Activated CD8-positive, alpha-beta memory T cell treated with anti-CD3 and anti-CD28 coated beads, Interleukin-2, amount 10 ng/mL, durations not matched to agents 7 days and 5 days (primary cell): ENCODE results near the gene NAA35. TPM values are rescaled to one million over a fixed set of nuclear protein-coding genes. Genes with fewer than 3 reads are reported as not detected.
"Not testable (repeated sequence)": the region's sequence is repeated elsewhere in the genome, so short reads cannot be mapped to it uniquely, and the experiment has no call there.

ENCODE experiments used
- ATAC-seq: fragments of 150-1000 bp; cut with Tn5 transposase; one replicate; pipeline ENCODE4 v1.10.0; 2021; ENCODE audit warnings: moderate library complexity
- CTCF ChIA-PET: fragments of 350-600 bp; sonication (Branson Sonifier 250); formaldehyde crosslinking; loops from one replicate; lab custom pipeline; 2021; ENCODE audit warnings: antibody characterized with exemption; lab: Charles Lee
- DNase-seq: peaks from one replicate; pipeline ENCODE4 v3.0.0-alpha.2; 2020
- H3K27ac Mint-ChIP-seq: one replicate; pipeline ENCODE4 v1.8.0; 2021; ENCODE audit warnings: mild to moderate bottlenecking, mixed read lengths
- H3K27me3 Mint-ChIP-seq: one replicate; pipeline ENCODE4 v1.8.0; 2021; ENCODE audit warnings: mixed read lengths
- H3K36me3 Mint-ChIP-seq: one replicate; pipeline ENCODE4 v1.8.0; 2021; ENCODE audit warnings: mild to moderate bottlenecking, mixed read lengths
- H3K4me1 Mint-ChIP-seq: one replicate; pipeline ENCODE4 v1.8.0; 2021; ENCODE audit warnings: mixed read lengths
- H3K4me3 Mint-ChIP-seq: one replicate; pipeline ENCODE4 v1.8.0; 2021; ENCODE audit warnings: mild to moderate bottlenecking, moderate library complexity, mixed read lengths
- H3K9me3 Mint-ChIP-seq: one replicate; pipeline ENCODE4 v1.8.0; 2022; ENCODE audit warnings: low read depth, mixed read lengths
- total RNA-seq, 2 experiments: library from RNA; stranded (reverse); gene quantifications; one replicate each; pipeline ENCODE4 v1.2.3, GENCODE V29; 2021

NAA35 gene
- total RNA-seq, 2 experiments from 2014 or later: 25.5 to 27.7 TPM

DNA sequence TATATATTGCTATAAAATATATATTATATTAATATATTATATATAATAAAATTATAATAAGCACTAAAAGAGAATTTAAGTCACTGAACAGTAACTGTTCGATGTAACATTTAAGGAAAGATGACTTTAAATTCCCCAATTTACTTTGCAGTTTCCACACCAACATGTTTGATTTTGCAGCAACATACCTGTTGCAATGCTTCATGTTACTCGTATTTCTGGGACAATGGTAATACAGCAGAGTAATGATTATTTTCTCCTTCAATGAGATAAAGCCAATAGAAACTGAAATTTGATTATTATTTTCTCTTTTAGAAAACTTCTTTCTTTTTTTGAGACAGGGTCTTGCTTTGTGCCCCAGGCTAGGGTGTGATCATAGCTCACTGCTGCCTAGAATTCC, 9.5 kb upstream of the NAA35 start:
- Mint-ChIP-seq H3K4me3 (no peak overlapping the region), H3K9me3 (no peaks in the 10 kb centered on the region), H3K4me1 (no peaks in the 10 kb centered on the region), H3K27me3 (peaks cover 19% of the 10 kb centered on the region), H3K36me3 (no peaks in the 10 kb centered on the region), H3K27ac (no peak overlapping the region)
- CTCF ChIA-PET: no interaction called here
- ATAC-seq (no peak), DNase-seq (no peak)

- H3K36me3 Mint-ChIP-seq, H3K27me3 Mint-ChIP-seq, DNase-seq, H3K9me3 Mint-ChIP-seq, H3K4me3 Mint-ChIP-seq, H3K27ac Mint-ChIP-seq, ATAC-seq, CTCF ChIA-PET: not testable (repeated sequence)
- H3K4me1 Mint-ChIP-seq: peaks cover 12% of the 10 kb centered on the region
Measured at GRCh38 chr9:85935950-85936349, 5.0 kb upstream of the NAA35 start.

- CTCF ChIA-PET: interaction anchor here (1.3 kb wide), 1 partner anchor 33 kb away, joined by 3 read pairs; no protein-coding TSS in a partner anchor
- Mint-ChIP-seq H3K4me3 (peak overlapping the region; percentile 88), H3K9me3 (no peaks in the 10 kb centered on the region), H3K36me3 (peaks cover 14% of the 10 kb centered on the region), H3K27ac (peak overlapping the region; percentile 86), H3K4me1 (peaks cover 22% of the 10 kb centered on the region), H3K27me3 (no peaks in the 10 kb centered on the region)
- ATAC-seq: no peak
- DNase-seq: no peak
Measured at GRCh38 chr9:85940275-85940831, 593 bp upstream of the NAA35 start.

- H3K27me3 Mint-ChIP-seq: no peaks in the 10 kb centered on the region
- CTCF ChIA-PET: interaction anchor here (1.0 to 1.1 kb wide), 2 partner anchors 10 to 20 kb away, joined by 3 to 5 read pairs; no protein-coding TSS in a partner anchor
- ATAC-seq (no peak), DNase-seq (no peak)
- peak overlapping the region; percentile 86 for H3K27ac Mint-ChIP-seq
- H3K9me3 Mint-ChIP-seq: no peaks in the 10 kb centered on the region
- peaks cover 24% of the 10 kb centered on the region for H3K4me1 Mint-ChIP-seq
- peaks cover 21% of the 10 kb centered on the region for H3K36me3 Mint-ChIP-seq
- H3K4me3 Mint-ChIP-seq: peak overlapping the region; percentile 88
Measured at GRCh38 chr9:85941622-85941940, 635 bp downstream of the NAA35 start.

GRCh38 chr9:85941966-85942912, 1.3 kb downstream of the NAA35 start:
- Mint-ChIP-seq H3K4me1 (peaks cover 25% of the 10 kb centered on the region), H3K27me3 (no peaks in the 10 kb centered on the region), H3K36me3 (peaks cover 26% of the 10 kb centered on the region), H3K9me3 (no peaks in the 10 kb centered on the region), H3K27ac (peak overlapping the region; percentile 86), H3K4me3 (peak overlapping the region; percentile 88)
- DNase-seq: no peak
- CTCF ChIA-PET: interaction anchor here (1.0 to 1.1 kb wide), 3 partner anchors 9 to 332 kb away, joined by 3 to 5 read pairs (median 3); no protein-coding TSS in a partner anchor
- no peak for ATAC-seq

GRCh38 chr9:85942913-85943709, 2.2 kb downstream of the NAA35 start:
- DNase-seq: no peak
- CTCF ChIA-PET: interaction anchor here (1.0 to 1.1 kb wide), 2 partner anchors 22 to 333 kb away, joined by 3 read pairs; no protein-coding TSS in a partner anchor
- no peaks in the 10 kb centered on the region for H3K9me3 Mint-ChIP-seq
- H3K4me1 Mint-ChIP-seq: peaks cover 28% of the 10 kb centered on the region
- ATAC-seq: no peak
- H3K4me3 Mint-ChIP-seq: no peak overlapping the region
- no peak overlapping the region for H3K27ac Mint-ChIP-seq
- H3K36me3 Mint-ChIP-seq: peaks cover 34% of the 10 kb centered on the region
- no peaks in the 10 kb centered on the region for H3K27me3 Mint-ChIP-seq

DNA sequence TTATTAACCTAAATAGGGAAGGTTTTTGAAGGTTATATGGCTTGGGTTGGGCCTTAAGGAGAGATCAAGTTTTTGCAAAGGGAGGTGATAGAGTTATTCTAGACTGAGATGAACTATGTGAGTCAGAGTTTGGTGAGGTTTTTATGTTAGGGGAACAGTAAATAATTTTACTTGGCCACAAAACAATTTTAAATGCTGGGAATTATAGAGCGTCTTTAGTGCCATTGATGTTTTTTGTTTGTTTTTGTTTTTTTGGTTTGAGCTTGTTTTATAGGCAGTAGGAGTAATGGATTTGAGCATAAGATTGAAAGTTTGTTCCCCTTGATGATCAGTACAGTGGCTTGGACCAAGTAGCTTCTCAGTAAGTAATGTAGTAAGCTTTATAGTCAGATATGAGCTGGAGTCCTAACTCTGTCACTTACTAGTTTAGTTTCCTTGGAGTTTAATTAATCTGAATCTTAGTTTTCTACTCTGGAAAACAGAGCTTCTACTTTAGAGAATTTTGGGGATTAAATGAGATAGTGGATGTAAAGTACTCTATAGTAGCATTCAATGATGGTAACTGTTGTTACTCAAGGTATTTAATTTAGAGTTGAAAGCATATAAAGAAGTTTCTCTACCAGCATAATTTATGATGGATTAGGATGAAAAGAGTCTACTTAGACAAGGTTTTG, 2.9 kb downstream of the NAA35 start:
- DNase-seq: no peak
- H3K4me3 Mint-ChIP-seq: no peak overlapping the region
- CTCF ChIA-PET: interaction anchor here (1.0 kb wide), 1 partner anchor 334 kb away, joined by 3 read pairs; no protein-coding TSS in a partner anchor
- no peak for ATAC-seq
- no peak overlapping the region for H3K27ac Mint-ChIP-seq
- peaks cover 39% of the 10 kb centered on the region for H3K36me3 Mint-ChIP-seq
- peaks cover 32% of the 10 kb centered on the region for H3K4me1 Mint-ChIP-seq
- H3K9me3 Mint-ChIP-seq: no peaks in the 10 kb centered on the region
- H3K27me3 Mint-ChIP-seq: no peaks in the 10 kb centered on the region

GRCh38 chr9:85944672-85945071, 3.7 kb downstream of the NAA35 start:
- peaks cover 34% of the 10 kb centered on the region for H3K4me1 Mint-ChIP-seq
- H3K36me3 Mint-ChIP-seq: peaks cover 44% of the 10 kb centered on the region
- no peaks in the 10 kb centered on the region for H3K27me3 Mint-ChIP-seq
- H3K4me3 Mint-ChIP-seq: no peak overlapping the region
- no peak overlapping the region for H3K27ac Mint-ChIP-seq
- DNase-seq (no peak), ATAC-seq (no peak)
- H3K9me3 Mint-ChIP-seq: no peaks in the 10 kb centered on the region
- CTCF ChIA-PET: no interaction called here

- H3K27ac Mint-ChIP-seq: no peak overlapping the region
- peaks cover 72% of the 10 kb centered on the region for H3K36me3 Mint-ChIP-seq
- H3K9me3 Mint-ChIP-seq: no peaks in the 10 kb centered on the region
- no peaks in the 10 kb centered on the region for H3K27me3 Mint-ChIP-seq
- DNase-seq: no peak
- no peak for ATAC-seq
- H3K4me3 Mint-ChIP-seq: no peak overlapping the region
- peaks cover 29% of the 10 kb centered on the region for H3K4me1 Mint-ChIP-seq
- CTCF ChIA-PET: interaction anchor here (2.4 kb wide), 1 partner anchor 8 kb away, joined by 5 read pairs; no protein-coding TSS in a partner anchor
Measured at GRCh38 chr9:85949586-85950335, 8.8 kb downstream of the NAA35 start.

DNA sequence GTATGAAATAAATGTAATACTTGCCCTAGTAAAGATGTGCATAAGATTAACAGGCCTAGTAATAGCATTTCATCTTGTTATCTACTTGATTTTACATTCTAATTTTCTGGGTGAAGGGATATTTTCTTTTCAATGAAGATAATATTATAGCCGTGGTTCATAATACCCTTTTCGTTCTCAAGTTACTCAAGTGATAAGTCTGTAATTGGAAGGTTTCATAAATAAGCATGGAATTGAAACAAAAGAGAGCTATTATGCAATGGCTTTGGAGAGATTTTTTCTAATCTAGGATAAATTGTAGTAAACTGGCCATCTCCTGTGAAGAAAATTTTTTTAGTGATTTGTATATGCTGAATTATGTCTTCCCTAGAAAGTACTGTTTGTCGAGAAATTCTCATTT, 19.0 kb downstream of the NAA35 start:
- Mint-ChIP-seq H3K27ac (no peak overlapping the region), H3K36me3 (peaks cover 42% of the 10 kb centered on the region), H3K27me3 (no peaks in the 10 kb centered on the region), H3K4me3 (no peak overlapping the region), H3K4me1 (peaks cover 8% of the 10 kb centered on the region), H3K9me3 (no peaks in the 10 kb centered on the region)
- ATAC-seq (no peak), DNase-seq (no peak)
- CTCF ChIA-PET: no interaction called here

GRCh38 chr9:85960688-85961093, 19.7 kb downstream of the NAA35 start:
- CTCF ChIA-PET: interaction anchor here (0.6 kb wide), 1 partner anchor 866 kb away, joined by 4 read pairs; no protein-coding TSS in a partner anchor
- Mint-ChIP-seq H3K4me3 (no peak overlapping the region), H3K27ac (no peak overlapping the region), H3K27me3 (no peaks in the 10 kb centered on the region), H3K36me3 (peaks cover 48% of the 10 kb centered on the region), H3K9me3 (no peaks in the 10 kb centered on the region), H3K4me1 (peaks cover 12% of the 10 kb centered on the region)
- ATAC-seq (no peak), DNase-seq (no peak)

DNA sequence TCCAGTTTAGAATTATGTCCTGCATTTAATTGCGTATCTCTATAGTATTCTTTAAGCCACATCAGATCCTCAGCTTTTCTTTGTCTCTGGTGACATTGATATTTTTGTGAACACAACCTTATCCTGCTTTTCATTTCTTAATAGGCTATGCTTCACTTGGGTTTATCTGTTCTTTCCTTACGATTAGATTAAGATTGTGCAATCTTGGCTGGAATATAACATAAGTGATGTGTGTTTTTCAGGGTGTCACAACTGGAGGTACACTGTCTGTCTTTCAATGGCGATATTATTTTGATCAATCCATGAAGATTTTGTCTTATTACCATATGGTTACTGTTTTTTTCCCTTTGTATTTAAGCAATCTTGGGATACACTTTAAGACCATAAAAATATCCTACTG, 23.6 kb downstream of the NAA35 start:
- H3K36me3 Mint-ChIP-seq: peaks cover 46% of the 10 kb centered on the region
- H3K27ac Mint-ChIP-seq: peak overlapping the region; percentile 2
- CTCF ChIA-PET: no interaction called here

More for the DNA sequence above, 23.6 kb downstream of the NAA35 start:
- H3K4me3 Mint-ChIP-seq: no peak overlapping the region
- no peaks in the 10 kb centered on the region for H3K27me3 Mint-ChIP-seq
- DNase-seq: no peak
- H3K4me1 Mint-ChIP-seq: peaks cover 12% of the 10 kb centered on the region
- ATAC-seq: no peak
- no peaks in the 10 kb centered on the region for H3K9me3 Mint-ChIP-seq
